ENCODE measurements around the gene LY6G6F. TPM values are rescaled to one million over a fixed set of nuclear protein-coding genes. Genes with fewer than 3 reads are reported as not detected.

Gene LY6G6F
- total and polyA plus RNA-seq, 10 of the 15 experiments (the other 5 are each of a cell fraction or from before 2014, with no cell fraction given): not detected

DNA sequence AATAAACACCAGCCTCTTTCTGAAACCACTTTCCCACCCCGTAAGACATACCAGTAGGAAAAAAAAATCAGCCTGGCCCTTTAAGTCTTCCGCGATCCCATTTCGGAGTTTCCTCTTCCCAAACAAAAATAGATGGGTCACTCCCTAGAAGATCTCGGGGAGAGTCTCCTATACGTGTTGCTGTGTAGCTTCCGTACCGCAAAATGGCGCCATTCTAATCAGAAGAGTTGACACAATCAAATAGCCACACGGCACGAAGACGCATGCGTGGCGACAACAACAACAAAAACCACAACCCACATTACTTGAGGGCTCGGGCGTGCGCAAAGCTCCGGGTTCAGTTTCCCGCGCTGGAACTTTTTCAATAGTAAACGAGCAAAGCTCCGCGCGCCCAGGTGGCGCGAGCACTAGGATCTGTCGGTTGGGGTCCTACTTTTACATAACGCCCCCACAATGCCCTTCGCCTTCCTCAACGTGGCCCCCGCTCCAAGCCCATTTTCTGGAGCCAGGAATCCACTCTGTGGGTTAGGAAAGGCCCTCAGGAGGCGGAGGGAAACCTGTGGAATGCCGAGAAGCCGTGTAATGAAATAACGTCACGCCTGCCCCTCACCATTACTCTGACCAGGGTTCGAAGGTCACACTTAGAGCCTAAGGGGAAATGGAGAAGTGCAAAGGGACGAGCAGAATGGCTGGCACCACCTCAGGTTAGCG, 41.7 kb upstream of the LY6G6F start, which contains the start of gene GPANK1 (continued):
- TF ChIP-seq, protein P1, sequence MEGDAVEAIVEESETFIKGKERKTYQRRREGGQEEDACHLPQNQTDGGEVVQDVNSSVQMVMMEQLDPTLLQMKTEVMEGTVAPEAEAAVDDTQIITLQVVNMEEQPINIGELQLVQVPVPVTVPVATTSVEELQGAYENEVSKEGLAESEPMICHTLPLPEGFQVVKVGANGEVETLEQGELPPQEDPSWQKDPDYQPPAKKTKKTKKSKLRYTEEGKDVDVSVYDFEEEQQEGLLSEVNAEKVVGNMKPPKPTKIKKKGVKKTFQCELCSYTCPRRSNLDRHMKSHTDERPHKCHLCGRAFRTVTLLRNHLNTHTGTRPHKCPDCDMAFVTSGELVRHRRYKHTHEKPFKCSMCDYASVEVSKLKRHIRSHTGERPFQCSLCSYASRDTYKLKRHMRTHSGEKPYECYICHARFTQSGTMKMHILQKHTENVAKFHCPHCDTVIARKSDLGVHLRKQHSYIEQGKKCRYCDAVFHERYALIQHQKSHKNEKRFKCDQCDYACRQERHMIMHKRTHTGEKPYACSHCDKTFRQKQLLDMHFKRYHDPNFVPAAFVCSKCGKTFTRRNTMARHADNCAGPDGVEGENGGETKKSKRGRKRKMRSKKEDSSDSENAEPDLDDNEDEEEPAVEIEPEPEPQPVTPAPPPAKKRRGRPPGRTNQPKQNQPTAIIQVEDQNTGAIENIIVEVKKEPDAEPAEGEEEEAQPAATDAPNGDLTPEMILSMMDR (IDR thresholded peaks at IDR 0.05 in 2 of 3, conservative IDR thresholded peaks at IDR 0.05 in 1 of 3; ENCODE audit: control insufficient read depth in 2 of 3, extremely low read depth in 1 of 3, insufficient read depth in 1 of 3, low read depth in 3 of 3, low read length in 3 of 3): no peak
- TF ChIP-seq KDM1A (IDR thresholded peaks at IDR 0.05; ENCODE audit: borderline replicate concordance) (no peak), CHD4 (IDR thresholded peaks at IDR 0.05) (no peak), RFX5 (IDR thresholded peaks at IDR 0.05; ENCODE audit: low read depth, low read length) (no peak), SMAD5 (IDR thresholded peaks at IDR 0.05; ENCODE audit: low read depth) (no peak), PRDM15 (CRISPR knock-in tag; IDR thresholded peaks at IDR 0.05) (no peak), NBN (IDR thresholded peaks at IDR 0.05) (no peak), PML (IDR thresholded peaks at IDR 0.05; ENCODE audit: low read length) (peak; percentile 75; the same call in 1 of the 2 replicates), POLR2A (IDR thresholded peaks at IDR 0.05; ENCODE audit: low read depth, low read length) (no peak; the same call in 1 of the 2 replicates), KLF5 (IDR thresholded peaks at IDR 0.05; ENCODE audit: partially characterized antibody) (peak; percentile 38), USF2 (IDR thresholded peaks at IDR 0.05; ENCODE audit: borderline replicate concordance, low read depth, low read length) (no peak), RAD51 (IDR thresholded peaks at IDR 0.05) (no peak), BRCA1 (IDR thresholded peaks at IDR 0.05; ENCODE audit: low read depth, low read length) (no peak), RB1 (IDR thresholded peaks at IDR 0.05; ENCODE audit: borderline replicate concordance) (peak; percentile 99; the same call in 1 of the 2 replicates), SIN3A (IDR thresholded peaks at IDR 0.05; ENCODE audit: low read depth, low read length) (peak; percentile 65; the same call in 1 of the 2 replicates), TCF12 (IDR thresholded peaks at IDR 0.05; ENCODE audit: low read depth, low read length) (peak; percentile 27; the same call in 1 of the 2 replicates), CHD1 (IDR thresholded peaks at IDR 0.05; ENCODE audit: low read depth, low read length) (no peak), HDGF (IDR thresholded peaks at IDR 0.05) (peak; percentile 19; the same call in 1 of the 2 replicates), YY1 (IDR thresholded peaks at IDR 0.05; ENCODE audit: low read depth, low read length) (peak; percentile 98), RAD21 (IDR thresholded peaks at IDR 0.05; ENCODE audit: insufficient read depth, low read depth, low read length) (no peak)
- TF ChIP-seq, protein P2, sequence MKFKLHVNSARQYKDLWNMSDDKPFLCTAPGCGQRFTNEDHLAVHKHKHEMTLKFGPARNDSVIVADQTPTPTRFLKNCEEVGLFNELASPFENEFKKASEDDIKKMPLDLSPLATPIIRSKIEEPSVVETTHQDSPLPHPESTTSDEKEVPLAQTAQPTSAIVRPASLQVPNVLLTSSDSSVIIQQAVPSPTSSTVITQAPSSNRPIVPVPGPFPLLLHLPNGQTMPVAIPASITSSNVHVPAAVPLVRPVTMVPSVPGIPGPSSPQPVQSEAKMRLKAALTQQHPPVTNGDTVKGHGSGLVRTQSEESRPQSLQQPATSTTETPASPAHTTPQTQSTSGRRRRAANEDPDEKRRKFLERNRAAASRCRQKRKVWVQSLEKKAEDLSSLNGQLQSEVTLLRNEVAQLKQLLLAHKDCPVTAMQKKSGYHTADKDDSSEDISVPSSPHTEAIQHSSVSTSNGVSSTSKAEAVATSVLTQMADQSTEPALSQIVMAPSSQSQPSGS (IDR thresholded peaks at IDR 0.05; ENCODE audit: low read length): no peak
- TF ChIP-seq, protein P3, sequence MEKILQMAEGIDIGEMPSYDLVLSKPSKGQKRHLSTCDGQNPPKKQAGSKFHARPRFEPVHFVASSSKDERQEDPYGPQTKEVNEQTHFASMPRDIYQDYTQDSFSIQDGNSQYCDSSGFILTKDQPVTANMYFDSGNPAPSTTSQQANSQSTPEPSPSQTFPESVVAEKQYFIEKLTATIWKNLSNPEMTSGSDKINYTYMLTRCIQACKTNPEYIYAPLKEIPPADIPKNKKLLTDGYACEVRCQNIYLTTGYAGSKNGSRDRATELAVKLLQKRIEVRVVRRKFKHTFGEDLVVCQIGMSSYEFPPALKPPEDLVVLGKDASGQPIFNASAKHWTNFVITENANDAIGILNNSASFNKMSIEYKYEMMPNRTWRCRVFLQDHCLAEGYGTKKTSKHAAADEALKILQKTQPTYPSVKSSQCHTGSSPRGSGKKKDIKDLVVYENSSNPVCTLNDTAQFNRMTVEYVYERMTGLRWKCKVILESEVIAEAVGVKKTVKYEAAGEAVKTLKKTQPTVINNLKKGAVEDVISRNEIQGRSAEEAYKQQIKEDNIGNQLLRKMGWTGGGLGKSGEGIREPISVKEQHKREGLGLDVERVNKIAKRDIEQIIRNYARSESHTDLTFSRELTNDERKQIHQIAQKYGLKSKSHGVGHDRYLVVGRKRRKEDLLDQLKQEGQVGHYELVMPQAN (conservative IDR thresholded peaks at IDR 0.05): no peak; the same call in 1 of the 2 replicates

Measured in GM12878 (cell line).